ENCODE results near the gene KLHL2. TPM values are rescaled to one million over a fixed set of nuclear protein-coding genes. Genes with fewer than 3 reads are reported as not detected.

The KLHL2 gene
- total and polyA plus RNA-seq, 2 of the 13 experiments (the other 11 are each of a cell fraction or from before 2014, with no cell fraction given): 9.2 to 17.6 TPM

GRCh38 chr4:165167650-165168049, 39.7 kb upstream of the KLHL2 start (continued):
- TF ChIP-seq ARID4A (CRISPR knock-in tag; IDR thresholded peaks at IDR 0.05; ENCODE audit: borderline replicate concordance) (no peak), HNRNPUL1 (IDR thresholded peaks at IDR 0.05; ENCODE audit: low read depth, low read length) (no peak), GATAD2A (CRISPR knock-in tag; IDR thresholded peaks at IDR 0.05) (no peak), MAFG (CRISPR knock-in tag; IDR thresholded peaks at IDR 0.05) (no peak), CENPX (CRISPR knock-in tag; IDR thresholded peaks at IDR 0.05) (no peak)

- Histone ChIP-seq H3K9me3 (ENCODE audit: low read length) (no peaks in the 10 kb centered on the region), H3K9ac (ENCODE audit: insufficient read depth, low read depth, low read length) (no peak overlapping the region), H4K20me1 (ENCODE audit: insufficient read depth, low read length) (no peaks in the 10 kb centered on the region), H3K27ac (ENCODE audit: extremely low read length, insufficient read depth, low read length) (no peak overlapping the region), H3K4me1 (ENCODE audit: insufficient read depth, low read length) (peaks cover 12% of the 10 kb centered on the region; the same call in 1 of the 2 replicates), H3K36me3 (replicated peaks in 1 of 2; ENCODE audit: control insufficient read depth in 1 of 2, insufficient read depth in 2 of 2, low read length in 2 of 2) (no peaks in the 10 kb centered on the region), H3K79me2 (ENCODE audit: insufficient read depth, low read length) (no peaks in the 10 kb centered on the region), H2AFZ (ENCODE audit: low read length) (no peak overlapping the region), H3K4me2 (ENCODE audit: low read depth, low read length) (peak overlapping the region; percentile 41; the same call in 1 of the 2 replicates), H3K27me3 (ENCODE audit: control insufficient read depth in 1 of 2, insufficient read depth in 2 of 2, low read length in 2 of 2) (no peaks in the 10 kb centered on the region; a peak in 1 of 5 replicates), H3K4me3 (replicated peaks in 1 of 3; ENCODE audit: insufficient read depth in 1 of 3, low read depth in 2 of 3, low read length in 3 of 3) (no peak overlapping the region)
- TF ChIP-seq ZNF335 (CRISPR knock-in tag; IDR thresholded peaks at IDR 0.05): peak; percentile 79; the same call in 1 of the 2 replicates
- peak; percentile 74; the same call in 1 of the 2 replicates for TF ChIP-seq ZNF292 (CRISPR knock-in tag; IDR thresholded peaks at IDR 0.05; ENCODE audit: borderline replicate concordance, low read depth)
- TF ChIP-seq HNRNPUL1 (IDR thresholded peaks at IDR 0.05; ENCODE audit: low read depth, low read length): no peak
- no peak for TF ChIP-seq ZNF646 (CRISPR knock-in tag; IDR thresholded peaks at IDR 0.05)
- TF ChIP-seq ZNF652 (CRISPR knock-in tag; IDR thresholded peaks at IDR 0.05; ENCODE audit: borderline replicate concordance, low read depth): peak; percentile 88
- TF ChIP-seq CREB1 (IDR thresholded peaks at IDR 0.05): peak; percentile 61; the same call in 1 of the 2 replicates
- TF ChIP-seq CREB1 (CRISPR knock-in tag; IDR thresholded peaks at IDR 0.05): no peak
- no peak for TF ChIP-seq ZNF207 (IDR thresholded peaks at IDR 0.05; ENCODE audit: borderline replicate concordance)
- intact Hi-C loops (cut with micrococcal nuclease; ENCODE audit: unreplicated experiment): no loop called here
- FAIRE-seq (no peak), DNase-seq (ENCODE audit: low spot score) (no peak), ATAC-seq (peak; percentile 93)
- ChIA-PET CTCF (ENCODE audit: low intra/inter-chr PET ratio, low total read pairs) (no interaction called here), POLR2A (no interaction called here)
- 0% methylated on average over 2 of the region's 2 CpGs for WGBS (ENCODE audit: low lambda C conversion rate)
- in situ Hi-C loops (cut with HindIII; ENCODE audit: extremely low pct_ligation_motif_present, low pct_unique_long_range_greater_than_20kb): no loop called here
- no TSS peak for BruUV-seq (replicated peaks)
Measured at GRCh38 chr4:165170819-165171218, 36.5 kb upstream of the KLHL2 start.
